Liver (tissue), 9 donors: ENCODE measurements around the gene SLC7A5. TPM values are rescaled to one million over a fixed set of nuclear protein-coding genes. Genes with fewer than 3 reads are reported as not detected.

ENCODE experiments used
- DNase-seq: peaks from one replicate; pipeline ENCODE4 v3.0.0-alpha.2; 2017; ENCODE audit warnings: low spot score
- H3K27ac ChIP-seq, 2 donors: one replicate each; pipeline ENCODE4 v1.7.0; 2013; ENCODE audit warnings: inconsistent platforms in 2 of 2, low read length in 2 of 2, control low read depth in 1 of 2, low read depth in 1 of 2, mild to moderate bottlenecking in 1 of 2
- H3K27me3 ChIP-seq, 4 donors: one replicate each; pipeline versions ENCODE4 v1.6.1 to v1.7.0; 2013; ENCODE audit warnings: low read length in 3 of 4, inconsistent platforms in 1 of 4, mild to moderate bottlenecking in 1 of 4, moderate library complexity in 1 of 4; ENCODE audit not compliant: control insufficient read depth in 4 of 4, insufficient read depth in 4 of 4
- H3K36me3 ChIP-seq, 4 donors: one replicate each; pipeline versions ENCODE4 v1.6.1 to v1.7.0; 2013; ENCODE audit warnings: low read length in 3 of 4, mild to moderate bottlenecking in 3 of 4, low read depth in 1 of 4, moderate library complexity in 1 of 4; ENCODE audit not compliant: control insufficient read depth in 4 of 4, insufficient read depth in 3 of 4
- H3K4me1 ChIP-seq, 4 donors: one replicate each; pipeline versions ENCODE4 v1.6.1 to v1.7.0; 2013; ENCODE audit warnings: low read length in 3 of 4, mild to moderate bottlenecking in 3 of 4, moderate library complexity in 1 of 4; ENCODE audit not compliant: control insufficient read depth in 4 of 4, insufficient read depth in 4 of 4
- H3K4me3 ChIP-seq, 3 donors: one replicate each; pipeline versions ENCODE4 v1.6.1 to v1.7.0; 2013; ENCODE audit warnings: low read length in 3 of 3, control low read depth in 1 of 3, low read depth in 1 of 3, mild to moderate bottlenecking in 1 of 3
- H3K9ac ChIP-seq, 2 donors: one replicate each; pipeline ENCODE4 v1.7.0; 2013; ENCODE audit warnings: low read length in 2 of 2, mild to moderate bottlenecking in 2 of 2, moderate library complexity in 2 of 2, control low read depth in 1 of 2, low read depth in 1 of 2
- H3K9me3 ChIP-seq, 4 donors: one replicate each; pipeline versions ENCODE4 v1.6.1 to v1.7.0; 2013; ENCODE audit warnings: low read length in 3 of 4; ENCODE audit not compliant: control insufficient read depth in 4 of 4
- ATF3 ChIP-seq: IDR thresholded peaks from 2 replicates; pipeline ENCODE4 v1.6.1; 2016; ENCODE audit warnings: antibody characterized with exemption
- EGR1 ChIP-seq, 2 donors: IDR thresholded peaks; 2 replicates each; pipeline ENCODE4 v1.6.1; 2016 to 2018; ENCODE audit warnings: antibody characterized with exemption in 2 of 2, low read depth in 2 of 2
- FOXA1 ChIP-seq: IDR thresholded peaks from 2 replicates; pipeline ENCODE4 v1.6.1; 2016; ENCODE audit warnings: antibody characterized with exemption
- FOXA2 ChIP-seq: IDR thresholded peaks from 2 replicates; pipeline ENCODE4 v1.6.1; 2016; ENCODE audit warnings: antibody characterized with exemption
- JUND ChIP-seq, 2 donors: IDR thresholded peaks; 2 replicates each; pipeline ENCODE4 v1.6.1; 2016; ENCODE audit warnings: antibody characterized with exemption in 2 of 2
- NR2F2 ChIP-seq: IDR thresholded peaks from 2 replicates; pipeline ENCODE4 v1.6.1; 2016; ENCODE audit warnings: antibody characterized with exemption
- RXRA ChIP-seq, 2 donors: IDR thresholded peaks; 2 replicates each; pipeline ENCODE4 v1.6.1; 2017 to 2018; ENCODE audit warnings: antibody characterized with exemption in 2 of 2, mild to moderate bottlenecking in 1 of 2
- TAF1 ChIP-seq: conservative IDR thresholded peaks from 2 replicates; pipeline ENCODE4 v1.6.1; 2016; ENCODE audit warnings: antibody characterized with exemption, mild to moderate bottlenecking
- YY1 ChIP-seq: IDR thresholded peaks from 2 replicates; pipeline ENCODE4 v1.6.1; 2016; ENCODE audit warnings: antibody characterized with exemption, mild to moderate bottlenecking
- WGBS: extraction: QIAGEN DNeasy Blood & Tissue Kit; methylation state at CpG from one replicate; pipeline ENCODE4 v1.1.7; 2013; 5-methylcytosine and 5-hydroxymethylcytosine counted together
- polyA plus RNA-seq, 2 donors: library from polyadenylated mRNA; stranded (reverse) in 1 of 2; unstranded in 1 of 2; fragments of 200-250 nt in 1 of 2; fragments of >200 nt in 1 of 2; fragmentation: Nextera tagmentation in 1 of 2; extraction: Ambion mirVana in 1 of 2; gene quantifications; one replicate each; pipeline versions ENCODE4 v1.2.1 to v1.2.3, GENCODE V29; 2013 to 2015
- total RNA-seq, 2 donors: library from RNA; depleted of rRNA; stranded (reverse); fragments of >200 nt; gene quantifications; one replicate each; pipeline ENCODE4 v1.2.3, GENCODE V29; 2014
- TF ChIP-seq, protein P1 (sequence below): IDR thresholded peaks from 2 replicates; pipeline ENCODE4 v1.6.1; 2016; ENCODE audit warnings: antibody characterized with exemption, mild to moderate bottlenecking
- donor health status: healthy.
- donor health status: healthy.
- donor health status: healthy.
- donor health status: healthy.
- donor health status: healthy.

SLC7A5 gene
- total and polyA plus RNA-seq, 4 donors = 4.5 to 66.0 (median 10.6) TPM

DNA sequence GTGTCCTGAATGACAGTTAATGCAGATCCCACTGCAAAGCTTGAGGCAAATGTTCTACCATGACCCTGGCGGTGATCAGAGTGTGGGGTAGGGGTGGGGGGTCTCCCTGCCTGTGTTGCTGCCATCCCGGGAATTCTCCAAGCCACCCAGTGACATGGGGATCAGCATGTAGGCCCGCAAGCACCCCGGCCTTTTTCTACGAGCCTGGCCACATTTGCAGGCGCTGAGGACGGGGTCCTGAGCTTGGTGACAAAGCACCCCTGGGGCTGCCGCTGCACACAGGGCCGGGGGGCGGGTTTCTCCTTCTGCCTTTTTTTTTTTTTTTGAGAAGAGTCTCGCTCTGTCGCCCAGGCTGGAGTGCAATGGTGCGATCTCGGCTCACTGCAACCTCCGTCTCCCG, 35.8 kb downstream of the SLC7A5 start (continued):
- no peak for TF ChIP-seq FOXA2
- TF ChIP-seq JUND (IDR thresholded peaks at IDR 0.05) = no peak
- no peak for TF ChIP-seq NR2F2
- no peak for TF ChIP-seq TAF1

DNA sequence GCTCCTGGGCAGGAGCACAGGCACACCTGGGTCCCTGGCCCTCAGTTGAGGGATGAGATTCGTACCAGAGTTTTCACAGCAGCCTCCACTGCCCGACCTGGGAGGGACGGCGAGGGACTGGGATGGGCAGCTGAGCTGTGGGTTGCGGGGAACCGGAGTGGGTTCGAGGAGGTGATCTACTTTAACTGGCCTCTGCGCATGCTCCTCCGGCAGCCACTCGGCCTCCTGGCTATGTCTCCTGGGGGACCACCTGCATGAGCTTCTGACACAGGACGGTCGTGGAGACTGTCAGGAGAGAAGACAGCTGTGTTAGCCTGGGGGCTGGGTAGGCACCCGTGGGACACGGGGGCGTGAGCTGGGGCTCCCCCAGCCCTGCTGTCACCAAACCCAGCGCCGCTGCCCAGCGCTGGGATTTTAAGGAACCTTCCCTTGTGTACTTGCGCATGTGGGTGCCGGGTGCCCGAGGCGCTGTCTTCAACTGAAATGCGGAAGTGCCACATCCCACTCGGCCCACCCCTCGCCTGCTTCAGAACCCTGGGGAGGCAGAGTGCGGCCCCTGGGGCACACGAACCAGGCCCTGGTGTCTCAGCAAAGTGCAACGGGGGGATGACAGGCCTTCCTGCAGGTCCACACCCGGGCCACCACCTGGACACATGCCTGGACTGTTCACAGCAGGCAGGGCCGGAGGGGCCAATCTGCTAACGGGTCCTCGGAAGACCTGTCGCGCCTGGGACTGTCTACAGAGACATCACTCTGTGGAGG, 36.4 kb downstream of the SLC7A5 start:
- H3K4me3 ChIP-seq = no peak overlapping the region
- H3K9me3 ChIP-seq = no peaks in the 10 kb centered on the region
- H3K27me3 ChIP-seq = no peaks in the 10 kb centered on the region
- peaks cover 9 to 33% (median 13%) of the 10 kb centered on the region in 4 donors for H3K36me3 ChIP-seq
- no peak overlapping the region for H3K9ac ChIP-seq
- 95% methylated on average over 34 of the region's 34 CpGs for WGBS
- DNase-seq = no peak
- no peak for TF ChIP-seq YY1
- no peak for TF ChIP-seq TAF1
- TF ChIP-seq FOXA1 = no peak
- TF ChIP-seq NR2F2 = no peak
- no peak for TF ChIP-seq JUND (IDR thresholded peaks at IDR 0.05)
- no peak for TF ChIP-seq EGR1 (IDR thresholded peaks at IDR 0.05; ENCODE audit: low read depth in 2 of 2)
- TF ChIP-seq, protein P1, sequence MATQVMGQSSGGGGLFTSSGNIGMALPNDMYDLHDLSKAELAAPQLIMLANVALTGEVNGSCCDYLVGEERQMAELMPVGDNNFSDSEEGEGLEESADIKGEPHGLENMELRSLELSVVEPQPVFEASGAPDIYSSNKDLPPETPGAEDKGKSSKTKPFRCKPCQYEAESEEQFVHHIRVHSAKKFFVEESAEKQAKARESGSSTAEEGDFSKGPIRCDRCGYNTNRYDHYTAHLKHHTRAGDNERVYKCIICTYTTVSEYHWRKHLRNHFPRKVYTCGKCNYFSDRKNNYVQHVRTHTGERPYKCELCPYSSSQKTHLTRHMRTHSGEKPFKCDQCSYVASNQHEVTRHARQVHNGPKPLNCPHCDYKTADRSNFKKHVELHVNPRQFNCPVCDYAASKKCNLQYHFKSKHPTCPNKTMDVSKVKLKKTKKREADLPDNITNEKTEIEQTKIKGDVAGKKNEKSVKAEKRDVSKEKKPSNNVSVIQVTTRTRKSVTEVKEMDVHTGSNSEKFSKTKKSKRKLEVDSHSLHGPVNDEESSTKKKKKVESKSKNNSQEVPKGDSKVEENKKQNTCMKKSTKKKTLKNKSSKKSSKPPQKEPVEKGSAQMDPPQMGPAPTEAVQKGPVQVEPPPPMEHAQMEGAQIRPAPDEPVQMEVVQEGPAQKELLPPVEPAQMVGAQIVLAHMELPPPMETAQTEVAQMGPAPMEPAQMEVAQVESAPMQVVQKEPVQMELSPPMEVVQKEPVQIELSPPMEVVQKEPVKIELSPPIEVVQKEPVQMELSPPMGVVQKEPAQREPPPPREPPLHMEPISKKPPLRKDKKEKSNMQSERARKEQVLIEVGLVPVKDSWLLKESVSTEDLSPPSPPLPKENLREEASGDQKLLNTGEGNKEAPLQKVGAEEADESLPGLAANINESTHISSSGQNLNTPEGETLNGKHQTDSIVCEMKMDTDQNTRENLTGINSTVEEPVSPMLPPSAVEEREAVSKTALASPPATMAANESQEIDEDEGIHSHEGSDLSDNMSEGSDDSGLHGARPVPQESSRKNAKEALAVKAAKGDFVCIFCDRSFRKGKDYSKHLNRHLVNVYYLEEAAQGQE = no peak
- TF ChIP-seq RXRA (IDR thresholded peaks at IDR 0.05) = no peak
- no peak for TF ChIP-seq ATF3
- no peak overlapping the region for H3K27ac ChIP-seq
- peaks cover 2 to 20% (median 12%) of the 10 kb centered on the region in 4 donors for H3K4me1 ChIP-seq

DNA sequence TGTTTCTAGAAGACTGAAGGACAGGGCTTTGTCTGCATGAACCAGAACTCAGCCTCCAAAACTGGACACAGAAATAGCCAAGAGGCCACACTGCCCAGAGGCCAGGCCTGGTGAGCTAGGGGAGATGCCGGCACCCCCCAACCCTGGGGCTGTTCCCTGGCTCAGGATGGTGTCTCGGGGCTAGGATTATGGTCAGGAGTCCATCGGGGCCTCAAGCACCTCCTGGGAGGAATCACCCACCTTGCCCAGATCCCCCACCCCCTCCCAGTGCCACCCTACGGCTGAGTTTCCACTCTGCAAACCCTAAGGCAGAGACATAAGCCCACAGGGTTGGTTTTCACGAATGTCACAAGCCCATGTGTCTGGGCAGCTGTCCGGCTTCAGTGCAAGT, 37.2 kb downstream of the SLC7A5 start:
- Histone ChIP-seq H3K27me3 (no peaks in the 10 kb centered on the region), H3K9ac (no peak overlapping the region), H3K9me3 (no peaks in the 10 kb centered on the region), H3K36me3 (peaks cover 9 to 33% (median 13%) of the 10 kb centered on the region in 4 donors), H3K4me1 (peaks cover 2 to 12% (median 7%) of the 10 kb centered on the region in 4 donors), H3K4me3 (no peak overlapping the region), H3K27ac (no peak overlapping the region)
- 90% methylated on average over 6 of the region's 6 CpGs for WGBS
- no peak for DNase-seq
- TF ChIP-seq ATF3 = no peak
